HG02642 (cell line): ENCODE data around the gene CPEB4.
A peak's percentile ranks its signal among the peaks of the same experiment; 100 is the strongest.

ENCODE experiments used
- ATAC-seq: cut with Tn5 transposase; IDR thresholded peaks from one replicate; pipeline ENCODE4 v1.9.1; 2021; ENCODE audit warnings: mild to moderate bottlenecking; ENCODE audit not compliant: unreplicated experiment, poor library complexity

The CPEB4 gene

DNA sequence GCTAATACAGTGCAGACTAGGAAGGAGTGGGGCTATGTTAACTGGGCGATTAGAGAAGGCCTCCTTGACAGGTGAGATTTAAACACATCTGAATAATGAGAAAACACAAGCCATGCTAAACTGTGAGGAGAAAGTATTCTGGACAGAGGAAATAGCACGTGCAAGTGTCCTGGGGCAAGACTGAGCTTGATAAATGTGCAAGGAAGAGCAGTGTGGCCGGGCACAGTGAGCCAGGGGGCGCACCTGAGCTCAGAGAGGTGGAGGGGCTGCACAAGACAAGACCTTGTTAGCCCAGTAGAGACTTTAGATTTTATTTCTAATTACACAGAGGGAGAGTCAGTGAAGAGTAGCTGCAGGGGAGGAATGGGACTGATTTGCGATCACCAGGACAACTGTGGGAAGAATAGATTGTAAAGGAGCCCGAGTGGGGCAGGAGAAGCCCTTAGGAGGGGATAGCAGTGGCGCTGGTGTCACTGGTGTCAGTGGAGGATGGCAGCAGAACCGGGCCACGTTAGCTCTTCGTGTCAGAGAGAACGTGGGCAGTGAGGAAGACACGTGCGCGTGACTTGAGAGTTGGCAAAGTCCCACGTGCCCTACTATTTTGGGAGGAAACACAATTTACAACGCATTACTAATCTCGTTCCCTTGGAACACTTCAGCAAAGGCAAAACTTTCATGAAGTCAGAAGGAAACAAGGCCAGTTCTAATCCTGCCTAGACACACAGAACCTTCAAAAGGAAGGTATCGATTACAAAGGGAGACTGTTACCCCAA is 82.9 kb downstream of the CPEB4 start:
- ATAC-seq = no peak

DNA sequence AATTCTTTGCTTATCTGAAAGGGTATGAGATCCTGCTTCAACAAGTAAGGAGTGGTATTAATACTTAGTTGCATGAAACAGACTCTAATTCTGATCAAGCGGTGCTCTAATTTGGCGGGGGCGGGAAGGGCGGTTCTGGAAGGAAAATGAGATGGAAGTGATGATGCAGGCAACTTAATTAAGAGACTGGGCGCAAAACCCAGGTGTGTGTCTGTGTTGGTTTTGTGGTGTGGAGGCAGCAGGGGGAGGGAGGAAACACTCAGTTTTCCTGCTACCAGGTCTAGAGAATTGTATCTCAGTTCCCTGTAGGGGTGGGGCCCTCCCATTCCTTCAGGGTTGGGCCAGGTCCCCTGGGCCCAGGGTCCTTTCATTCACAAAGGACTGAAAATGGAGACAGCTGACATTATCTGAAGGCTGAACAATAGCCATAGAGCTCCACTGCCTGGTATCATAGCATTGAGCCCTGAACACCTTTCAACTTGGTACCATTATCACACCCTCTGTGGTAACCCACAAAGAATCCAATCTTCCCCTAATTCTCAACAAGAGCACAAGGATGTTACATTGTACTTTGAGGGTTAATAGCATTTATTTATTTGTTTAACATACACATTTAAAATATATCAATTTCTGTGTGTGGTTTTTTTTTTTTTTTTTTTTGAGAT is 83.7 kb downstream of the CPEB4 start:
- no peak for ATAC-seq

DNA sequence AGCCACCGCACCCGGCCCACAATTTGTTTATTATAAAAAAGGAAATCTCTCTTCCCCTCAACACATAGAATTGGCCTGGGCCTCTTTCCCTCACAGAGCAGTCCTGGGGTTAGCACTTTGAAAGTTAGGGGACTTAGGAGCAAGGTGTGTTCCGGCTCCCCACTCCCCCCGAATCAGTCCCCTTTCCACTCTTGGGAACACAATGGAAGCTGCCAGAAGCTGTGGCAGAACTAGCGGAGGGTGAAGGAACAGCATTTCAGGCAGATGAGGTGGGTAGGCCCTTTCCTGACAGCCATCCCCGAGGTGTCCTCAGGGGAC is 84.4 kb downstream of the CPEB4 start:
- ATAC-seq = no peak

DNA sequence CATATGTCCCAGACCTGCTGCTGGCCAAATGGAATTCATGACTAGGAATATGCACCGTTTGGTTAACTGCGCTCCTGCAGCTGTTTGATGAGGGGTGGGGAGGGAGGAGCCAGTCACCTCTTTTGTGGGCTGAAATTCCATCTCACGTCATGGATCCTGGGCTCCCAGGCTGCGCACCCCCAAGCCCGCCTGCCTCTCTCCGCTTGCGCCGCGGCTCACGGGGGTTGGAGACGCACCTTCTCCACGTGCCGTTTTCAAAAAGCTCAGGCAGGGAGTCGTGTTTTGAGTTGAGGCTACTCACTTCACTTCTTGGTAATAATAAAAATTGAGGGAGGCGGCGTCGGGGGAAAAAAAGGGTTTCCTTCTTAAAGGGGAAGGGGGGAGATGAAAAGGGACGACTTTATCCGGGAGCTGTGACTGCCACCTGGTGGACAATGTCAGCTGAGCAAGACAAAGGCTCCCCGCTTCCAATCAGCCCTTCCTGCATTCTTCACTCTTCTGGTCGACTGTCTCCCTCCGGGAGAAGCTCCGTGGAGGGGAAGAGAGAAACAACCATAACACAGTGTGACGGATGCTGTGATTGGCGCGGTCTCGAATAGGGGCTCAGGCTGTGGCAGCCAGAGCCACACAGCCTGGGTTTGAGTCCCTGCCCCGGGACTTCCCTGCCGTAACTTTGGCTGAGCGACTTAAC is 84.9 kb downstream of the CPEB4 start:
- peak; percentile 76 for ATAC-seq

- ATAC-seq = peak; percentile 39
Observed at GRCh38 chr5:173973616-173973969, 85.4 kb downstream of the CPEB4 start.

DNA sequence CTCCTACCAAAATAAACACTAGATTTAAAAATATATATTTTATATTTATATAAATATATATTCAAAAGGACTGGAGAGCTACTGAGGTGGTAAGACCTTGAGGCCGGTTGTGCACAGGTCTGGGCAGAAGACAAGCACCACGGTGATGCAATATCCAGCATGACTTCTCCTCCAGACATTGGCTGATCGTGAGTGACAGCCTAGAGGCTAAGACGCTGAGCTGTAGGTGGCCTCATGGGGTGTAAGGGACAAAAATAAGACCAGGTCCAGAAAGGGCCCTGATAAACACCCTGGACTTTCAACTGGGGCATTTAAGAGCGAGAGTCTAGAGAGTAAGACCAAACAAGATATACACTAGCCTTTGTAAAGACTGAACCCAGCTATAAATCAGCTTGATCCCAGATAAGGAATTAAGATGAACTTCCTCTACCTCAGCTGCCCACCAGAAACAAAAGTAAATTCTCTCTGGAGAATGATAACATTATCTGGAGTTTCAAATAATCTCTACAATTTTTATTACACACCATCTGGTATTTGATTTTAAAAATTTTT is 86.6 kb downstream of the CPEB4 start:
- ATAC-seq = no peak

GRCh38 chr5:173981185-173981761 is 93.1 kb downstream of the CPEB4 start:
- no peak for ATAC-seq

- no peak for ATAC-seq
Observed at GRCh38 chr5:173984218-173984617, 96.1 kb downstream of the CPEB4 start.

DNA sequence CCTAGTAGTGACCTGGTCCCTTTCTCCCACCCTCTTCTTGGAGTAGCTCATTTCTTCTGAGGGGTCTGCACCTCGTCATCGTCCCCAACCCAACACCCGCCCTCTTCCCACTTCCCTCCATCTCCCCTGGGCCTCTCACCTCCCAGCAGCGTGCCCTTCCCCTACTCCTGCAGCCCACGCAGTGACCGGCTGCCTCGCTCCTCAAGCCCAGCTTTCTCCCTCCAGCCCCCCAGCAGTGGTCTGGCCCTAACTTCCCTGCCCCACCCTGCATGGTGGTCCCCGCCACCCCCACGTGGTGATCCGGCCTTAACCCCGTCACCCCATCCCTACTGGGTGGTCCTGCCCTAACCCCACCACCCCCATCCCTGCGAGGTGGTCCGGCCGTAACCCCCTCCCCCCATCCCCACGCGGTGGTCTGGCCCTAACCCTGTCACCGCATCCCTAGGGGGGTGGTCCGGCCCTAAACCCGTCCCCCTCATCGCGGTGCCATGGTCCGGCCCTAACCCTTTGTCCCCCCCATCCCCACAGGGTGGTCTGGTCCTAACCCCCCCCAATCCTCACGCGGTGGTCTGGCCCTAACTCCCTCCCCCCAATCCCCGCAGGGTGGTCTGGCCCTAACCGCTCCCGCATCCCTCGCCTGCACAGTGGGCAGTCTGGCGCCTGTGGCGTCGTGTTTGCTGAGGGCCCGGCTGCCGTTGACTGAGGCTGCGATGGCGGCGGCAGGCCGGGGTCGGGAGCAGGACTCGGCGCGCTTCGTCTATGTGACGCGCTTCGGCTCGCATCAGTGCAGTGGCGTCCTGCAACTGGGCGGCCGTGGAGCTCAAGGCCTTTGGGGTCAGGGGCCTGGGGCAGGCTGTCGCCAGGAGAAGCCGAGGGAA is 100.6 kb downstream of the CPEB4 start, which contains the start of gene C5orf47:
TSS of gene C5orf47 (plus strand) at position 617 of the 878 bp plus-strand sequence. CDS start at position 711, 94 bp downstream.
- no peak for ATAC-seq

GRCh38 chr5:173989432-173990082 is 101.4 kb downstream of the CPEB4 start:
- no peak for ATAC-seq

GRCh38 chr5:173997331-173997730 is 109.2 kb downstream of the CPEB4 start:
- no peak for ATAC-seq

- no peak for ATAC-seq
Observed at GRCh38 chr5:173998531-173998930, 110.4 kb downstream of the CPEB4 start.

DNA sequence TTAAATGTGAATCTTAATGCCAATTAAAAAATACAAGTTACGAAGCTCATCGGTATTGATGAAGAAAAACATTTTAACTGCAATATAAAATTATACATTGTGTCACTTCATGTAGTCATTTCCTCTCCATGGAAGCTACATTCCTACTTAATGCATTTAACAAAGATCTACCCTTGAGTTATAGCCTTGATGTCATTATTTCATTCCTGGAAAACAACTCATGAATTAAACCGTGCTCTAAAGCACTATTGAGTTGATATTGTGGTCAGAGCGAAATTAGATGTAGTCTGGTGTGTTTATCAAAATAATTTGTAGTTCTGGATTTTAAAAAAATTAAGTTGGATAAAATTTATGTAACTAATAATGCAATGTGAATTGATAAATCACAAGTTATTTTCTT is 111.9 kb downstream of the CPEB4 start:
- no peak for ATAC-seq

- no peak for ATAC-seq
Observed at GRCh38 chr5:174003795-174004194, 115.6 kb downstream of the CPEB4 start.

DNA sequence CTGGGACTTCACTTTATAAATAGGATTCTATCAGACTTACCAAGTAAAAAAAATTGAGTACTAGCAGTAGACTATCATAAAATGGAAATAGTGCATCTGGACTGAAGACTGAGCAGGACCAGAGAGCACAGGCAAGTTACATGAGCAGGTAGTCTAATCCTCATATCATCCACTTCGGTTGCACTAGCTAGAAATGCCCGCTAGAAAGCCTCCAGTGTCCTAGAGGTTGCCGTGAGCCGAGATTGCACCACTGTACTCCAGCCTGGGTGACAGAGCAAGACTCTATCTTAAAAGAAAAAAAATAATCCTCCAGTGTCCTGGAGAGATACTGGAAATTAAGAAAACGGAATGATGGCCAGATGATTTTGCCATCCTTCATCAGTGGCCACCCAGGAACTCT is 120.8 kb downstream of the CPEB4 start:
- ATAC-seq = no peak

DNA sequence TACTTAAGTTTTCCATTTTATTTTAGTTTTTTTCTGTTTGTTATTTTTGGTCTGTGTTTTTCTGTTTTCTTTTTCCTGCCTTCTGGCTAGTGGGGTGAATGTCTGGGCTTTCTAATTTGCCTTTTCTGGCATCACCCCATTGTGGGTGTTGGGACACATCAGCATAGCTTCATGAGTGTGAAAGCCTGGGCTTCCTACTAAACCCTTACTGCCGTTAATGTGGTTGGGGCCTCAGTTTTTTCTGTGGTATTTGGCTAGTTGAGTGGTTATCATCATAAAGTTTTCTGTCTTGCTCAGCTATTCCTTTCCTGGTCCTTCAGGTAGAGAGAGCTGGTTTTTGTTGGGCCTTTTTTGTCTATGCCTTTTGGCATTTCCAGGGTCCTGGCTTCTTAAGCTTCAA is 122.2 kb downstream of the CPEB4 start:
- no peak for ATAC-seq

- ATAC-seq = no peak
Observed at GRCh38 chr5:174011441-174011840, 123.3 kb downstream of the CPEB4 start.
